ENCODE measurements around the gene SOS1.

SOS1 gene

DNA sequence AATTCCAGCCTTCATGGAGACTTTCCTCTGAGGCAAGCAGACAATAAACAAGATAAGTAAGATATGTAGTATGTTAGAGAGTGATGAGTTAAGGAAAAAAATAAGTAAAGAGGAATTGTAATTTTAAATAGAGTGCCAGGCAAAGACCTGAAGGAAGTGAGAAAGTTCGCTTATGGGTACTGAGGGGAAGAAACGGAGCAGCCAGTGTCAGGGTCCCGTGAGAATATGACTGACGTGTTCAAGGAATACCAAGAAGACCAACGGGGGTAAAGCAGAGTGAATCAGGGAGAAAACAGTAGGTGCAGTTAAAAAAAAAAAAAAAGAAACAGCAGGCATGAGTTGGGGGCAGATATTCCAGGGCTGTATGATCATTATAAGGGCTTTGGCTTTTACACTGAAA is 186.1 kb downstream of the SOS1 start:
- Histone ChIP-seq H3K36me3 (replicated peaks; ENCODE audit: low read depth, low read length) (no peaks in the 10 kb centered on the region), H4K20me1 (ENCODE audit: insufficient read depth, low read length) (no peaks in the 10 kb centered on the region), H3K4me2 (ENCODE audit: low read length) (peak overlapping the region; percentile 79), H3K4me1 (ENCODE audit: low read length) (peaks cover 8% of the 10 kb centered on the region), H2AFZ (ENCODE audit: low read depth, low read length) (peak overlapping the region; percentile 57), H3K9me3 (ENCODE audit: insufficient read depth, low read length) (no peaks in the 10 kb centered on the region), H3K4me3 (ENCODE audit: low read length) (peak overlapping the region; percentile 68), H3K27me3 (ENCODE audit: low read depth, low read length) (peaks cover 12% of the 10 kb centered on the region), H3K27ac (ENCODE audit: low read length) (no peak overlapping the region), H3K9ac (ENCODE audit: low read length) (no peak overlapping the region), H3K79me2 (ENCODE audit: low read length) (no peaks in the 10 kb centered on the region)
- TF ChIP-seq CTCF (IDR thresholded peaks at IDR 0.05; ENCODE audit: low read depth, low read length) = no peak
- TF ChIP-seq EZH2phosphoT487 (IDR thresholded peaks at IDR 0.05; ENCODE audit: low read depth) = no peak

GRCh38 chr2:38933653-38934052 is 187.2 kb downstream of the SOS1 start:
- no peak overlapping the region for H3K4me2 ChIP-seq (ENCODE audit: low read length)
- H3K4me3 ChIP-seq (ENCODE audit: low read length) = no peak overlapping the region
- no peaks in the 10 kb centered on the region for H3K9me3 ChIP-seq (ENCODE audit: insufficient read depth, low read length)
- H3K27me3 ChIP-seq (ENCODE audit: low read depth, low read length) = peaks cover 12% of the 10 kb centered on the region
- TF ChIP-seq CTCF (IDR thresholded peaks at IDR 0.05; ENCODE audit: low read depth, low read length) = no peak
- no peak for TF ChIP-seq EZH2phosphoT487 (IDR thresholded peaks at IDR 0.05; ENCODE audit: low read depth)
- H2AFZ ChIP-seq (ENCODE audit: low read depth, low read length) = no peak overlapping the region
- H3K4me1 ChIP-seq (ENCODE audit: low read length) = peaks cover 8% of the 10 kb centered on the region
- no peaks in the 10 kb centered on the region for H3K36me3 ChIP-seq (replicated peaks; ENCODE audit: low read depth, low read length)
- no peak overlapping the region for H3K9ac ChIP-seq (ENCODE audit: low read length)
- H3K27ac ChIP-seq (ENCODE audit: low read length) = no peak overlapping the region
- H4K20me1 ChIP-seq (ENCODE audit: insufficient read depth, low read length) = no peaks in the 10 kb centered on the region
- no peaks in the 10 kb centered on the region for H3K79me2 ChIP-seq (ENCODE audit: low read length)

GRCh38 chr2:38932586-38932985 is 188.3 kb downstream of the SOS1 start:
- Histone ChIP-seq H3K4me3 (ENCODE audit: low read length) (no peak overlapping the region), H3K4me1 (ENCODE audit: low read length) (peaks cover 8% of the 10 kb centered on the region), H3K9ac (ENCODE audit: low read length) (no peak overlapping the region), H3K4me2 (ENCODE audit: low read length) (no peak overlapping the region), H3K27me3 (ENCODE audit: low read depth, low read length) (peaks cover 12% of the 10 kb centered on the region), H3K9me3 (ENCODE audit: insufficient read depth, low read length) (no peaks in the 10 kb centered on the region), H4K20me1 (ENCODE audit: insufficient read depth, low read length) (no peaks in the 10 kb centered on the region), H3K27ac (ENCODE audit: low read length) (no peak overlapping the region), H3K36me3 (replicated peaks; ENCODE audit: low read depth, low read length) (no peaks in the 10 kb centered on the region), H2AFZ (ENCODE audit: low read depth, low read length) (no peak overlapping the region), H3K79me2 (ENCODE audit: low read length) (no peaks in the 10 kb centered on the region)
- TF ChIP-seq CTCF (IDR thresholded peaks at IDR 0.05; ENCODE audit: low read depth, low read length) (no peak), EZH2phosphoT487 (IDR thresholded peaks at IDR 0.05; ENCODE audit: low read depth) (no peak)

Measured in OCI-LY3 (cell line).